ENCODE data around the gene NFS1. TPM values are rescaled to one million over a fixed set of nuclear protein-coding genes. Genes with fewer than 3 reads are reported as not detected.

Gene NFS1
- total and polyA plus RNA-seq, 2 experiments from 2014 or later: 31.5 to 35.8 TPM

- H3K9me3 ChIP-seq (ENCODE audit: low read depth): no peaks in the 10 kb centered on the region
Observed at GRCh38 chr20:35674921-35675320, 24.2 kb downstream of the NFS1 start.

GRCh38 chr20:35673884-35674283, 25.3 kb downstream of the NFS1 start:
- H3K4me2 ChIP-seq (ENCODE audit: unreplicated experiment): no peak overlapping the region
- H3K36me3 ChIP-seq (ENCODE audit: low read depth): peaks cover 7% of the 10 kb centered on the region; the same call in 1 of the 2 replicates
- H3K4me1 ChIP-seq (ENCODE audit: insufficient read depth): no peaks in the 10 kb centered on the region
- H3K9ac ChIP-seq: no peak overlapping the region
- no peaks in the 10 kb centered on the region for H3K79me2 ChIP-seq (ENCODE audit: insufficient read depth)
- H2AFZ ChIP-seq: no peak overlapping the region
- 76 to 81% methylated on average over 4 of the region's 4 CpGs for WGBS, 2 experiments (ENCODE audit: low coverage in 1 of 2, low lambda C conversion rate in 2 of 2, missing lambda C conversion rate in 2 of 2)
- in situ Hi-C loops (cut with MboI): no loop called here
- H3K9me2 ChIP-seq (ENCODE audit: insufficient read depth): no peaks in the 10 kb centered on the region
- no peak overlapping the region for H3K27ac ChIP-seq
- no peaks in the 10 kb centered on the region for H3F3A ChIP-seq (ENCODE audit: insufficient read depth)
- no peaks in the 10 kb centered on the region for H3K9me3 ChIP-seq (ENCODE audit: low read depth)
- no peaks in the 10 kb centered on the region for H4K20me1 ChIP-seq (ENCODE audit: insufficient read depth)
- TF ChIP-seq EZH2phosphoT487 (IDR thresholded peaks at IDR 0.05; ENCODE audit: insufficient read depth, low read depth) (no peak), EZH2 (IDR thresholded peaks at IDR 0.05; ENCODE audit: insufficient read depth, poor library complexity, severe bottlenecking) (no peak)
- H3K4me3 ChIP-seq: no peak overlapping the region
- no peaks in the 10 kb centered on the region for H3K27me3 ChIP-seq (replicated peaks; ENCODE audit: insufficient read depth)
- DNase-seq: no peak

More at GRCh38 chr20:35674921-35675320, 24.2 kb downstream of the NFS1 start:
- WGBS, 2 experiments (ENCODE audit: low coverage in 1 of 2, low lambda C conversion rate in 2 of 2, missing lambda C conversion rate in 2 of 2): 87 to 96% methylated on average over 8 of the region's 8 CpGs
- in situ Hi-C loops (cut with MboI): no loop called here
- Histone ChIP-seq H3K9ac (no peak overlapping the region), H2AFZ (no peak overlapping the region), H4K20me1 (ENCODE audit: insufficient read depth) (no peaks in the 10 kb centered on the region), H3K4me1 (ENCODE audit: insufficient read depth) (no peaks in the 10 kb centered on the region), H3K4me3 (no peak overlapping the region), H3F3A (ENCODE audit: insufficient read depth) (no peaks in the 10 kb centered on the region), H3K79me2 (ENCODE audit: insufficient read depth) (no peaks in the 10 kb centered on the region), H3K27me3 (replicated peaks; ENCODE audit: insufficient read depth) (no peaks in the 10 kb centered on the region), H3K36me3 (ENCODE audit: low read depth) (peaks cover 7% of the 10 kb centered on the region; the same call in 1 of the 2 replicates), H3K4me2 (ENCODE audit: unreplicated experiment) (no peak overlapping the region), H3K9me2 (ENCODE audit: insufficient read depth) (no peaks in the 10 kb centered on the region), H3K27ac (no peak overlapping the region)
- DNase-seq: no peak
- no peak for TF ChIP-seq EZH2phosphoT487 (IDR thresholded peaks at IDR 0.05; ENCODE audit: insufficient read depth, low read depth)

- Histone ChIP-seq H4K20me1 (ENCODE audit: insufficient read depth) (no peaks in the 10 kb centered on the region), H3K79me2 (ENCODE audit: insufficient read depth) (peaks cover 4% of the 10 kb centered on the region), H3K9me3 (ENCODE audit: low read depth) (no peaks in the 10 kb centered on the region), H3K27ac (no peak overlapping the region), H3K36me3 (ENCODE audit: low read depth) (peaks cover 13% of the 10 kb centered on the region; the same call in 1 of the 2 replicates), H2AFZ (no peak overlapping the region), H3F3A (ENCODE audit: insufficient read depth) (no peaks in the 10 kb centered on the region), H3K27me3 (replicated peaks; ENCODE audit: insufficient read depth) (no peaks in the 10 kb centered on the region), H3K9ac (no peak overlapping the region), H3K4me2 (ENCODE audit: unreplicated experiment) (no peak overlapping the region), H3K4me1 (ENCODE audit: insufficient read depth) (no peaks in the 10 kb centered on the region), H3K9me2 (ENCODE audit: insufficient read depth) (no peaks in the 10 kb centered on the region), H3K4me3 (no peak overlapping the region)
- no peak for DNase-seq
- in situ Hi-C loops (cut with MboI): no loop called here
- TF ChIP-seq EZH2phosphoT487 (IDR thresholded peaks at IDR 0.05; ENCODE audit: insufficient read depth, low read depth) (no peak), EZH2 (IDR thresholded peaks at IDR 0.05; ENCODE audit: insufficient read depth, poor library complexity, severe bottlenecking) (no peak)
- WGBS, 2 experiments (ENCODE audit: low coverage in 1 of 2, low lambda C conversion rate in 2 of 2, missing lambda C conversion rate in 2 of 2): 47 to 53% methylated on average over 1 of the region's 1 CpG
Observed at GRCh38 chr20:35669681-35670080, 29.5 kb downstream of the NFS1 start.

- 90 to 91% methylated on average over 5 of the region's 5 CpGs for WGBS, 2 experiments (ENCODE audit: low coverage in 1 of 2, low lambda C conversion rate in 2 of 2, missing lambda C conversion rate in 2 of 2)
- peaks cover 9% of the 10 kb centered on the region for H3K79me2 ChIP-seq (ENCODE audit: insufficient read depth)
- TF ChIP-seq EZH2phosphoT487 (IDR thresholded peaks at IDR 0.05; ENCODE audit: insufficient read depth, low read depth) (no peak), EZH2 (IDR thresholded peaks at IDR 0.05; ENCODE audit: insufficient read depth, poor library complexity, severe bottlenecking) (no peak)
- H3K27ac ChIP-seq: no peak overlapping the region
- no peaks in the 10 kb centered on the region for H3K9me2 ChIP-seq (ENCODE audit: insufficient read depth)
- H2AFZ ChIP-seq: no peak overlapping the region
- H3K4me1 ChIP-seq (ENCODE audit: insufficient read depth): no peaks in the 10 kb centered on the region
- H3K4me2 ChIP-seq (ENCODE audit: unreplicated experiment): no peak overlapping the region
- H3K9me3 ChIP-seq (ENCODE audit: low read depth): no peaks in the 10 kb centered on the region
- H3F3A ChIP-seq (ENCODE audit: insufficient read depth): no peaks in the 10 kb centered on the region
- H3K36me3 ChIP-seq (ENCODE audit: low read depth): peaks cover 13% of the 10 kb centered on the region; the same call in 1 of the 2 replicates
- H4K20me1 ChIP-seq (ENCODE audit: insufficient read depth): no peaks in the 10 kb centered on the region
- H3K27me3 ChIP-seq (replicated peaks; ENCODE audit: insufficient read depth): no peaks in the 10 kb centered on the region
- no peak overlapping the region for H3K4me3 ChIP-seq
- H3K9ac ChIP-seq: no peak overlapping the region
- in situ Hi-C loops (cut with MboI): no loop called here
- no peak for DNase-seq
Observed at GRCh38 chr20:35669221-35669620, 29.9 kb downstream of the NFS1 start.

GRCh38 chr20:35665949-35666288, 33.2 kb downstream of the NFS1 start:
- WGBS, 2 experiments (ENCODE audit: low coverage in 1 of 2, low lambda C conversion rate in 2 of 2, missing lambda C conversion rate in 2 of 2): 97% methylated on average over 17 of the region's 17 CpGs
- peaks cover 25% of the 10 kb centered on the region for H3F3A ChIP-seq (ENCODE audit: insufficient read depth)
- H3K4me2 ChIP-seq (ENCODE audit: unreplicated experiment): no peak overlapping the region
- TF ChIP-seq EZH2 (IDR thresholded peaks at IDR 0.05; ENCODE audit: insufficient read depth, poor library complexity, severe bottlenecking) (no peak), EZH2phosphoT487 (IDR thresholded peaks at IDR 0.05; ENCODE audit: insufficient read depth, low read depth) (no peak)
- peaks cover 7% of the 10 kb centered on the region; the same call in 1 of the 2 replicates for H3K36me3 ChIP-seq (ENCODE audit: low read depth)
- no peak overlapping the region for H2AFZ ChIP-seq
- in situ Hi-C loops (cut with MboI): no loop called here
- H3K27ac ChIP-seq: no peak overlapping the region
- H3K9me3 ChIP-seq (ENCODE audit: low read depth): no peaks in the 10 kb centered on the region
- peaks cover 23% of the 10 kb centered on the region for H3K4me1 ChIP-seq (ENCODE audit: insufficient read depth)
- H4K20me1 ChIP-seq (ENCODE audit: insufficient read depth): peaks cover 26% of the 10 kb centered on the region
- H3K27me3 ChIP-seq (replicated peaks; ENCODE audit: insufficient read depth): no peaks in the 10 kb centered on the region
- no peak for DNase-seq
- H3K4me3 ChIP-seq: no peak overlapping the region
- no peaks in the 10 kb centered on the region for H3K9me2 ChIP-seq (ENCODE audit: insufficient read depth)
- H3K9ac ChIP-seq: no peak overlapping the region
- H3K79me2 ChIP-seq (ENCODE audit: insufficient read depth): peaks cover 42% of the 10 kb centered on the region

All from GM23248 (cell line).